ENCODE data around the gene SERPINA12.

DNA sequence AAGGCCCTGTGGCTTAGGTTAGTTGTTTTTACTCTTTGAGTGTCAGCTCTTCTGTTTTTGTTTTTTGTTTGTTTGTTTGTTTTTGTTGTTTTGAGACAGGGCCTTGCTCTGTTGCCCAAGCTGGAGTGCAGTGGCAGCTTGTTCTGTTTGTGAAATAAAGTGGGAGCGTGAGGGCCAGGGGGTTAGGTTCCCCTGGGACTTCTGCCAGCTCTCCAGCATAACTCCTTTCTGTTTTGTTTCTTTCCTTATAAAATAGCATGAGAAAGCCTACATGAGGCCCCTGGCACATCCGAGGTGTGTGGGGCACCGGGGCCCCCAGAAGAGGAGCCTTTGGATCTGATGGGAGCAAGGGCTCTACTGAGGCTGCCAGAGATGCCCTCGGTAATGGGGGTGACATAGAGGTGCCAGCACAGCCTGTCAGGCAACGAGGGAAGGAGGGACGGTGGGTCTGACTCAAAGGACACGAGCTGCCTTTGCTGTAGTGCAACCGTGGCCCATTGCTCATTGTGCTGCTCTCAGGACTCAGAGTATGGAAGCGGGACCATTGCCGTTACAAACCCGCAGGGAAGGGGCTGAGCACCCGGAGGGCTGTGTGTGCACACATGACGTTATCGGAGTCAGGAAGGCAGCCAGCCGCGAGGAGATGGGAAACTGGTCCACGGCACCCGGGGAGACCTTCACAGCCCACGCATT is 47.6 kb downstream of the SERPINA12 start:
- TF ChIP-seq, protein P1, sequence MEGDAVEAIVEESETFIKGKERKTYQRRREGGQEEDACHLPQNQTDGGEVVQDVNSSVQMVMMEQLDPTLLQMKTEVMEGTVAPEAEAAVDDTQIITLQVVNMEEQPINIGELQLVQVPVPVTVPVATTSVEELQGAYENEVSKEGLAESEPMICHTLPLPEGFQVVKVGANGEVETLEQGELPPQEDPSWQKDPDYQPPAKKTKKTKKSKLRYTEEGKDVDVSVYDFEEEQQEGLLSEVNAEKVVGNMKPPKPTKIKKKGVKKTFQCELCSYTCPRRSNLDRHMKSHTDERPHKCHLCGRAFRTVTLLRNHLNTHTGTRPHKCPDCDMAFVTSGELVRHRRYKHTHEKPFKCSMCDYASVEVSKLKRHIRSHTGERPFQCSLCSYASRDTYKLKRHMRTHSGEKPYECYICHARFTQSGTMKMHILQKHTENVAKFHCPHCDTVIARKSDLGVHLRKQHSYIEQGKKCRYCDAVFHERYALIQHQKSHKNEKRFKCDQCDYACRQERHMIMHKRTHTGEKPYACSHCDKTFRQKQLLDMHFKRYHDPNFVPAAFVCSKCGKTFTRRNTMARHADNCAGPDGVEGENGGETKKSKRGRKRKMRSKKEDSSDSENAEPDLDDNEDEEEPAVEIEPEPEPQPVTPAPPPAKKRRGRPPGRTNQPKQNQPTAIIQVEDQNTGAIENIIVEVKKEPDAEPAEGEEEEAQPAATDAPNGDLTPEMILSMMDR (IDR thresholded peaks at IDR 0.05) = no peak
- TF ChIP-seq POLR2A (IDR thresholded peaks at IDR 0.05) = no peak

Data from right lobe of liver (tissue), 4 donors.